ENCODE data around the gene SDHB.

Gene SDHB

DNA sequence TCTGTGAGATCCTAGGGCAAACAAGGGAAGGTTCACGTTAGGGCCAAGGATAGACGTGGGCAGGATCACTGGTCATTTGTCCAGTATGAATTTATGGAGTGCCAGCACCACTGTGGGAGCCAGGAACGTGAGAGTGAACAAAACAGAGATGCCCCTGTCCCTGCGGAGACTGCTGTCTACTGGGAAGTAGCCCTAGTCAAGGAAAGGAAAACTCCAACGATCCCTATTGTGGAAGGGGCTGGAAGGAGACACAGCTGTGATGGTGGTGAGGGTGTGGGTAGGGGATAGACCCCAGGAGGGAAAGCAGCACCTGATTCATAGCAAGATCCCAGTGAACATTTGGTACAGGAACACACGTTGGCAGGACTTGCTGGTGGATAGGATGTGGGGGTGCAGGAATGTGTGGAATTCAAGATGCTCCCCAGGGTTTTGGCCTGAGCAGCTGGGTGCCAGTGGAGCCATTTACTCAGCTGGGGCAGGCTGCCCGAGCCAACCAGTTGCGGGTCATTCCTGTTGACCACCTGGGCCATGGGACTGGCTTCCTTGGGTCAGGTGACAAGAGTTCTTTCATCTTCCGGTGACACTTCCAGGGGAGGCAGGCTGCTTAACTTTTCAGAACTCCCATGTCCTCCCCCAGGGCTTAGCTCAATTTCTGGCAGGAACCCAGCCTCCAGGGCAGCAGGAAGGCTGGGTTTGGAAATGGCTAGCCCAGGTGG, 40.9 kb downstream of the SDHB start:
- peak; percentile 49 for DNase-seq (ENCODE audit: low read depth, low spot score)

DNA sequence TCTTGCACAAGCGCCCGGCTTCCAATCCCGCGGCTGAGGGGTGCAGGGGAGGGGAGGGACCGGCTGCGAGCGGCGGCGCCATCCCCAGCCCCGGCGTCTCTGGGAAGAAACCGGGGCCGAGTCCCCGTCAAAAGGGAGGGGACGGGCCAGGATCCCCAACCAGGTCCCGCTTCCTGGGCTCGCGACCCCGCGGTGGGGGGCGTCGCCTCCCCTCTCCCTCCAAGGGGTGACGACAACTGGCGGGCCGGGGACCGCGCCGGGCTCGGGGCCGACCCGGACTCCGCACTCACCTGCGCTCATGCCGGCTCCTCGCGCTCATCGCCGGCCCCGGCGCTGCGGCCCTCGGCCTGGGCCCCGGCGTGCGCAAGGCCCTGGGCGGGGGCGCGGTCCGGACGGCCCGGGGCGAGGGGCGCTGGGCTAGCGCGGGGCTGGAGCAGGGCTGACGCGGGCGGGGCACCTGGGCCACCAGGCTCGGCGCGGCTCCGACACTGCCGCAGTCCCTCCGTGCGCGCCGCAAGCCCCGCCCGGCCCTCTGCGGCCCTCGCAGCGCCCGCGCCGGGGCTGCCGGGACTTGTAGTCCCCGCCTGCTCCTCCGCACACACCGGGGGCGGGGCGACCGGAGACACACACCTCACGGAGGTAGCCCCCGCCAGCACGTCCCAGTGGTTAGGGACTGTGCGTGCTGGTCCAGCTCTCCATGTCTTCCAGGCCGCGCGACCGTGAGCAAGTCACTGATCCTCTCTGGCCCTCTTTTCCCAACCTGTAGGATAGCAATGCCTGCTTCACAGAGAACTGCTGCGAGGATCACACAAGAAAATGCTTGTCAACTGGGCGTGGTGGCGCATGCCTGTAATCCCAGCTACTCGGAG, 42.2 kb downstream of the SDHB start, which contains the start of gene ATP13A2:
Gene ATP13A2, minus strand, starts transcription at position 490 of the 869 bp plus-strand sequence. Its CDS starts 190 bp downstream, at position 300.
- DNase-seq (ENCODE audit: low read depth, low spot score): peak; percentile 94

DNA sequence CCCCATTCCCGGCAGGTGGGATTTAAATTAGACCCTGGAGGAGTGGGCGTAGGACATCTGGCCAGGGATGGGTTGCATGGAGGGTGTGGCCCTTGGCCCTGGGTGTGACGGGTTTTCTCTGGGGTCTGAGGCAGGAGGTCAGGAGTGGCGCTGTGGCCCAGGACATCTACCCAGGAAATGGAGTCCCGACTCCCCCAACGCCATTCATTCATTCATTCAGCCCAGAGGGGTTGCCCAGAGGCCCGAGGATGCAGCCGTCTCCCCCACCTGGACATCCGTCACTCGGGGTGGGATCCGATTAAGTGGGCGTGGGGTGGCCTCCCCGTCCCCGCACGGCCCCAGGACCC, 42.8 kb downstream of the SDHB start:
- no peak for DNase-seq (ENCODE audit: low read depth, low spot score)

DNA sequence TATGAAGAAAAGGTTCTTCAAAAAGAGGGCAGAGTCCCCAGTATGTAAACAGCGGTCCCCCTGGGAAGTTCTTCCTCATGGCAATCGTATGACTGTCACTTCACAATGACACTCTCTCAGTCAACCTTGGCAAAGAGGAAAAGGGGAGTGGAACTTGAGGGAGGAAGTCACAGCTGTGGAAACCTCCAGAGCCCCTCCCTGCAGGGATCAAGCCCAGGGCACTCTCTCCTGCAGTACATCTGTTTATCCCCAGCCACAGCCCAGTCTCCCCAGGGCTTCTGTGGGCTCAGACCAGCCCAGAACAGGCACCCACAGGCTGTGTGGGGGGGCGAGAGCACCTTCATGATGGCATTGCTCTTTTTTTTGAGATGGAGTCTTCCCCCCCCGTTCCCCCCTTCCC, 44.1 kb downstream of the SDHB start:
- DNase-seq (ENCODE audit: low read depth, low spot score): no peak

DNA sequence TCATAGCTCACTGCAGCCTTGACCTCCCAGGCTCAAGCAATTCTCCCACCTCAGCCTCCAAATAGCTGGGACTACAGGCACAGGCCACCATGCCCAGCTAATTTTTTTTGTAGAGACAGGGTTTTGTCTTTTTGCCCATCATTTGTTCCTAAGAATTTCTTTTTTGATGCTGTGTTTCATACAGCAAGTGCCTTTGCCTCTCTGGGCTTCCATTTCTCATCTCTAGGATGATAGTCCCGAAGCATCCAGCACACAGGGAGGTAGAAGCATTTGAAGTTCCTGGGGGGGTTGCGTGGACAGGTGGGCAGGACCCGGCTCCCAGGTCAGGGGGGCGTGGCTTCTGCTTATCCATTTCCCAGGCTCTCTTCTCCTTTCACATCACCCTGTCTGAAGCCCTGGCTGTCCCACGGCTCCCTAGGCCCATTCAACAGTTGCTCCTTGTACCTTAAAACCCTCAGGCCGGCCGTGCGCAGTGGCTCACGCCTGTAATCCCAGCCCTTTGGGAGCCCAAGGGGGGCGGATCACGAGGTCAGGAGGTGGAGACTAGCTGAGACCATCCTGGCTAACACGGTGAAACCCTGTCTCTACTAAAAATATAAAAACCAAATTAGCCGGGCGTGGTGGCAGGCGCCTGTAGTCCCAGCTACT, 45.5 kb downstream of the SDHB start:
- no peak for DNase-seq (ENCODE audit: low read depth, low spot score)

DNA sequence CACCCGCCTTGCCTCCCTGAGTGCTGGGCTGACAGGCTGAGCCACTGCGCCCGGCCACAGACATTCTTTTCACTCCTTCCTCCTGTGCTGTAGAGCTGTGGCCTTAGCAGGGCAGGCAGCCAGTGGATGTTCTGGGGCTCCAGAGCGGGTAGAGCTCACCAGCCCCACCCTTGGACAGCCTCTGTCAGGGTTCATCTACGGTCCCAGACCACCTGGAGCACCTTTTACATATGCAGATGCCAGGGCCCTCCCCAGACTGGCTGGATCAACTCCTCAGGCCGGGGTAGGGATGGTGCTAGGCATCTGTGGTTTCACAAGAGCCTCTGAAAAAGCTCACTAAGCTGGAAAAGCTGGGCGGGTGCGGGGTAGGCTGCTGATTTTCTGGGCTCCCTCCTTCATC, 46.7 kb downstream of the SDHB start:
- peak; percentile 53 for DNase-seq (ENCODE audit: low read depth, low spot score)

DNA sequence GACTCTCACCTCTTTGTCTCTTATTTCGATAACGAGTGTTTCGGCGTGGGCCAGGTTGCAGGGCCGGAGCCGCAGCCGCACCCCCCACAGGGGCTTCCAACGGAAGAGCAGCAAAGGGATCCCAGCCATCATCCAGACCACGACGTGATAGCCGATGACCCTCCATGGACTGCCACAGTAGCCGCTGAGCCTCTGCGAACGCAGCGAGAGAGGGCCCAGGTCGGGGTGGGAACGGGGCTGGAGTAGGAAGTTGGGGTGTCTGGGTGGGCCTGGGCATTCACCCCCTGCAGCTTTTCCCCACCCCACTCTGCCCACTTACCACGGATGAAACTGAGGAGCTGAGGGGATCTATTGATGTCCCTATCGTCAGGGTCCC, 48.5 kb downstream of the SDHB start:
- no peak for DNase-seq (ENCODE audit: low read depth, low spot score)

DNA sequence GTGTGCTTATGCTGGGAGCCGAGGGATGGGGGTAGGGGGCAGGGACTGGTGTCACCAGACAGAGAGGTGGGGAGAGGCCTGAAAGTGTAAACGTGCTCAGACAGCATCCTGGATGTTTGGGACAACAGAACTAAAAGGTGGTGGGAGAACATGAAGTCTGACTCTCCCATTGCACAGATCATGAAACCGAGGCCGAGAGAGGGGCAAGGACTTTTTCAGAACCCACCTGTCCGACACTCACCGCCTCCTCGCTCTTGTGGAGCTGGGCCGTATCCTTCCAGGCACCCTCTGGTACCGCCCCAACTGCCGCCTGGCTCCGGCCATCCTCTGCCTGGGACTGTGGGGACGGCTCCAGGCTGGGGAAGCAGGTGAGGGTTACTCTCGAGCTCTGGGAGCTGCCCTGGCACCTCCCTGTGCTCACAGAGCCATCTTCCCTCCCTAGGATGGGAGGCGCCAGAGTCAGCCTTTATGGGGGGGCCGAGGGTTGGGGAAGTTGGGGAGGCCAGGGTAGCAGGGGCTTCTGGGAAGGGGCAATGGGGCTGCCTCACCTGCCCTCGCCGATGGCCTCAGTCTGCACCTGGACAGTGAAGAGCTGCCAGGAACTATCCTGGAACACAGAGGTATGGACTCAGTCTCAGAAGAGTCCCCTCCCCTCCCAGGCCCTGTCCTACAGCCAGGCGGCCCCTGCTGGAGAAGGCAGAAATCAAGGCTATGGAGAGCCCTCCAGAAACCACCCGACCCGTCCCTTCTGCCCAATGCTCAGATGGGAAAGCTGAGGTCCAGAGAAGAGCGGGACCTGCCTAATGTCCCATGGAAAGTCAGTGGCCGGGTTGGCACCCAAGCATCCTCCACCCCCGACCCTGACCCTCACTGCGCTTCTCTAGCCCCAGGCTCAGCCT, 49.1 kb downstream of the SDHB start:
- no peak for DNase-seq (ENCODE audit: low read depth, low spot score)

DNA sequence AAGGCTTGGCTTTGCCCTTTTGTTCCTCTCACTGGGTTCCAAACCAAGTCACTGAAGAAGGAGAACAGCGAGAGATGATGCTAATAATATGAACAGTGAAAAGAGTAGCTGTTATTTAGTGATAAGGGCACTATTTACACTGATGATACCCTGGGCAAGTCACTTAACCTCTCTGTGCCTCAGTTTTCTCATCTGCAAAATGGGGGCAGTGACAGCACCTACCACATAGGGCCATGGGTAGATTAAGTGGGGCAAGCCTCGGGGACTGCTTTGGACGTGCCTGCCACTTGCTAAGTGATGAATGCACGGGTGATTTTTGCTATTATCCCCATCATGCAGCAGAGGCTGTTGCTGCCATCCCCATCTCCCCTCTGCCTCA, 51.3 kb downstream of the SDHB start:
- DNase-seq (ENCODE audit: low read depth, low spot score): no peak

DNA sequence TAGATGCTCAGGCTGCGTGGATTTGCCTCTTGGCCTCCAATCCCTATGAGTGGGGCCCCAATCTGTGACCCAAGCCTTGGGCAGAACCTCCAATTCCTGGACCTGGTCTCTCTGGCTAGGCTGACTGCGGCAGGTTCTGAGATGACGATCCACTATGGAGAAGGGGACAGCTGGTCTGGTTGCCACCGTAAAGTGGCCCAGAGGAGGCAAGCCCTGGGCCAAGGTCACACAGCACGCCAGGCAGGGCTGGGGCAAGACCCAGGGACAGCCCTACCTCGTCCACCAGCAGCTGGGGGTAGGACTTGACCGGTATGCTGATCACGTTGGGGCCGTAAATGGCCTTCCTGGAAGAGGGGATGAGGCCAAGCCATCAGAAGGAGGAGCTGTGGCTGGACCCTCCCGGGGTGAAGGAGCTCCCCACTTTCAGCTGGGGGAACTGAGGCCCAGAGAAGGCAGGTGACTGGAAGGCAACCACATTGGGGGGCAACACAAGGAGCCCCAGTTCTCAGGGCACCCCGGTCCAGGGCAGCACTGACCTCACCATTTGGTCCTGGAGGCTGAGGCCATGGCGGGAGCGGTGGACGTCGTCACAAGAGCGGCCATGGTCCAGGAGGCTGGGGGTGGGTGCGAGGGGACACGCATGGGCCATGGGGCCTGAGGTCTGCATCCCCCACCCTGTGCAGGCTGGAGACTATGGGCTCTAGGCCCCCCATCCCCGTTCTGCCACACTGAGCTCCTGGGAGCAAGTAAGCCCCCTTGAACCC, 51.9 kb downstream of the SDHB start:
- DNase-seq (ENCODE audit: low read depth, low spot score): no peak

DNA sequence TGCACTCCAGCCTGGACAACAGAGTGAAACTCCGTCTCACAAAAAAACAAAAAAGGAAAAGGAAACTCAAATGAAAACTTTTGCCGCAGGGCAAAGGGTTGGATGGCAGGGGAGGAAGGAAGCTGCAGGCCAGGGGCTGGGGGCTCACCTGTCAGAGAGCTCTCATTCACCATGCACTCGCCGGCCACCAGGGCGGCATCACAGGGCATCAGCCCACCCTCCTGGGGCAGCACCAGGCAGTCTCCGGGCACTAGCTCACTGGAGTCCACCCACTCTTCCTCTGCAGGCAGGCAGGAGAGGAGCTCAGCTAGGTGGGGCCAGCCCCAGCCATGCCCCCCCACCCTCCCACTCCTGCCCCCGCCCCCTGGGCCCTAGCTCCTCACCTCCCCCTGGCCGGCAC, 54.0 kb downstream of the SDHB start:
- no peak for DNase-seq (ENCODE audit: low read depth, low spot score)

DNA sequence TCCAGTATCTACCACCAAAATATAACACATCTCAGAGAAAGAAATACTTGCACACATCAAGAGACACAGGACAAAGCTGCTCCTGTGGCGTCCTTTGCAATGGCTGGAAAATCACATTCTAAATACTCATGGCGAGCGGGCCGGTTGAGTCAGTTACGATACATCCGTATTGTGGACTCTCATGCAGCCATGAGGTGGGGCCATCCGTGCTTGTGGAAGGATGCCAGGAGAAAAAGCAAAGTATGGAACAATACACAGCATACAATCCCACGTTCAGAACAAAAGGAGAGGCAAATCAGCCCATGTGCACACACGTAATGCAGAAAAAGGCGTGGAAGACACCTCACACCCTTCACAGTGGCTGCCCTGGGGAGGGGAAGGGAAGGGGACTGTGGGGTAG, 55.2 kb downstream of the SDHB start:
- DNase-seq (ENCODE audit: low read depth, low spot score): no peak

DNA sequence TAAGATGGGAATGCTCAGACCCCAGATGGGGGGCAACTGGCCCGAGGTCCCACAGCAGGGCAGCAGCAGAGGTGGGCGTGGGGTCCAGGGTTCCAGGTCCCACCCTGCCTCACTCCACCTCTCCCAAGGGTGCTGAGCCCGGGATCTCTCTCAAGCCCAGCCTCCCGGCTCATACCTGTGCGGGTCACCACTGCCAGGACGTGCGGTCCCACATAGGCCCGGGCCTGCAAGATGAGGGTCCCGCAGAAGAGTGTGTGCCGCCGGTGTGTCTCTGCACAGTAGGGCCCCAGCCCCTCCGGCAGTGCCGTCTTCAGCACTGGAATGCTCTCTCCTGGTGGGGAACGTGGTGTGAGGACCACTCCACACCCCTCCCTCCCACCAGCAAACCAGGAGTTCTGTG, 57.0 kb downstream of the SDHB start:
- no peak for DNase-seq (ENCODE audit: low read depth, low spot score)

DNA sequence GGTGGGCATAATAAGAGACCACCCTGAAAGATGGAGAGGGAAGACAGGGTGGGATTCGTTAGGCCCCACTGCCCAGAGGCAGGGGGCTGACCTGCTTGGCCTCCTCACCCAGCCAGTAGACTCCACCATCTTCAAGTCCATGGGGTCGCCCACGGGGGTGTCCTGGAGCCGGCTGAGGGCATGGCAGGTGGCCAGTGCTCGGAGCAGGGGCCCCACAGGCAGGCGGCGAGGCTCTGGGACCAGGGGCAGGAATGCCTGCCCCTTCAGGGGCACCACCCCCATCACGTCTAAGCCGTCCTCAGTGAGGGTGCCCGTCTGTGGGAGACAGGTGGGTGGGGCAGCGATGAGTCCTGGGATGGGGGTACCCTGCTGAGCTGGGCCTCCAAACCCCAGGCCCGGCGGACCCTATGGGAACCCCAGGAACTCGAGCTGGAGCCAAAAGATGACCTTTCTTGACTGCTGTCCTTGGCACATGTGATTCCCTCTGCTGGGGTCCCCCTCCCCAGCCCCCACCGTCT, 60.3 kb downstream of the SDHB start:
- DNase-seq (ENCODE audit: low read depth, low spot score): no peak

DNA sequence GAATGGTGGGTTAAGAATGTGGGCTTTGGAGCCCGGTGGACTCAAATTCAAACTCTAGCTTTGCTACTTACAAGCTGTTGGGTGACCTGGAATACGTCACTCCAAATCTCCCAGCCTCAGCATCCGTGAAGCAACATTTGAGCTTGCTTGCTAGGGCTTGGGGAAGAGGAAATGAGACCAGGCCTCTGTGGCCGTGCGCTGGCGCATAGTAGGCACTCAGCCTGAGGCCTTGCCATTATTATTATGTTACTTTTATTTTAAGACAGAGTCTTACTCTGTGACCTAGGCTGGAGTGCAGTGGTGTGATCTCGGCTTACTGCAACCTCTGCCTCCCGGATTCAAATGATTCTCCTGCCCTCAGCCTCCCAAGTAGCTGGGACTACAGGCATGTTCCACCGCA, 61.2 kb downstream of the SDHB start:
- no peak for DNase-seq (ENCODE audit: low read depth, low spot score)

DNA sequence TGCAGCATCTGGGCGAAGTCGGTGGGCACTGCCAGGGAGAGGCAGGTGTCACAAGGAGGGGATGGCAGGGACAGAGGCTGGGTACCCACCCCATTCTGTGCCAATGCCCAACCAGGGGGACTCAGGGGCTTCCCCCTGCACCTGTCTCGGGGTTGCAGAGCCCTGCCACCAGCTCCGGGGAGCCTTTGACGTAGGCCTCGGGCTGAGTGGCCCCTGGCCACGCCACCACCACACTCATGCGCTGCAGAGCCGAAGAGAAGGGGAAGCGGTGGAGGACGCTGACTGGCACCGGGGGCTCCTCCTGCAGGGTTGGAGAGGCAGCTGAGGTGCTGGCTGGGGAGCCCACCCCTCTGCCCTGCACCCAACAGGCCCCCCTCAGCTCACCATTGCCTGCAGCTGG, 61.7 kb downstream of the SDHB start:
- no peak for DNase-seq (ENCODE audit: low read depth, low spot score)

DNA sequence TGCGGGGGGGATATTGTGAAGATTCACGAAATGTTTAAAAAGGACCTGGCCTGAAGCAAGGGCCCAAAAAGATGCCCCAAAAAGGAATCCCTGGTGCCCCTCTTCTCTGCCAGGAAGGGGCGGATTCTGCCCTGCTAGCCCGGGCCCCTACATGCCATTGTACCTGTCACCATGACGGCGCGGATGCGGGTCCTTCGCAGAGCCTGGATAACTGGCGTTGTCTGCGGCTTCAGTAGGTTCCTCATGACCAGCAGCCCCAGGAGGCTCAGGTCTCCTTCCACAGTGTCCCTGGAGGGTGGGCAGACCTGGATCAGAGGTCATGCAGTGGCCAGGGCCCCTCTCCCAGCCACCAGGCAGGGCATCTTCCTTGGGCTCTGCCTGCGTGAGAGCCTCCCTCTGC, 62.3 kb downstream of the SDHB start:
- no peak for DNase-seq (ENCODE audit: low read depth, low spot score)

DNA sequence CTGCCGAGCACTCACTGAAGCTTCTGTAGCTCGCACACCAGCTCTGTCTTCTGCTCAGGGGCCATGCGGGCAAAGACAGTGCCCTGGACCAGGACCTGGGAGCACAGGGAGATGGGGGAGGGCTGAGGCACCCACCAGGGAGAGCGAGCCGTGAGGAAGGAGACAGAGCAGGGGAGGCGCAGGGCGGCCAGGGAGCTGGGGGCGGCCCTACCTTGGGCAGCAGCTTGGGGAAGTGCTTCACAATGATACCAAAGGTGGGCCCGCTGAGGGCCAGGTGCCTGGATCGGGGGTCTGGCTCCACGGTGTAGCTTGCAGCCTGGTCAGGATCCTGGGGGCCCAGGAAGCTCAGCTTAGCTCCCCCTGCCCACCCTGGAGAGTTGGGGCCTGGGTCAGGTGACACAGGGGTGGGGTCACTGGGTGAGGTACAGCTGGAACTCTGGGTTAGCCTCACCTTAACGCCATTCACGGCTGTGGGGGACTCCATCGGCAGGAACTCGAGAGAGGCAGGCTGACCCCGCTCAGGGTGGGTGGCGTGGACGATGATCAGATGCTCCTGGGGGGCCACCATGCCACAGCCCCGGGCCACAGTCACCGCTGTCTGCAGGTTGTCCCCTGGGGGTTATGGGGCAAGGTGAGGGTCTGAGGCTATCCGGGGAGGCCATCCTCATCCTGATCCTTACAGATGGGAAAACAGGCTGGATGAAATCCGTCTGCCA, 64.0 kb downstream of the SDHB start:
- no peak for DNase-seq (ENCODE audit: low read depth, low spot score)

DNA sequence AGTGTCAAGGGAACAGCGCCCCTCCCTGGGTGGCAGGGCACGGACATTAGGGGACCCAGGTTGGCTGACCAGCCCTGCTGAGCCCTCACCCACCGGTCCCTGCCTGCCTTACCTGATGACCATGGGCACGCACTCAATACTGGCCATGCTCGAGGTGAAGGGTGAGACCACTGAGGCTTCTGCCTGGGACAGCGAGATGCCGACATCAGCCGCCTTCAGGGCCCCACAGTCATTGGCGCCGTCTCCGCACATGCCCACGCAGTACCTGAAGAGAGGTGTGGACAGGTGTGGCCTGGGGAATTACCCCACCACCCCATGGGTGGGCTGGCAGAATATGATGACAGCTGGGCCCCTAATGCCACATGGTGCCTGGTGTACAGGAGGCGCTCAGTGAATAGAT, 65.6 kb downstream of the SDHB start:
- DNase-seq (ENCODE audit: low read depth, low spot score): no peak

DNA sequence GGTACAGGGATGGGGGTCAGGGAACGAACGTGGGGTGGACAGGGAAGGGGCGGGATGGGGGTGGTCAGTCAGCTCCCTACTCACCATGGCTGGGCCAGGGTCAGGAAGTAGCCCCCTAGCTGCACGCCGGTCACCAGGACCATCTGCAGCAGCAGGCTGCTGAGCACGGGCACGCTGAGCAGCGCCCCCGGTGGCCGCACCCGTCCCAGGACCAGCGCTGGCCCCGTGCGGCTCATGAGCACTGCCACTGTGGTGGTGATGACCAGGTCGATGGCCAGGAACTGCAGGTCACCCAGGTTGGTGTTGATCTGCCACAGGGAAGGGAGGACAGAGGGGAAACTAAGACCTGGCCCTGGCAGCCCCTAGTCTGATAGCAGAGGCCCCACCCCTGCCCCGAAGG, 66.9 kb downstream of the SDHB start:
- DNase-seq (ENCODE audit: low read depth, low spot score): peak; percentile 47
